IPS-18a (cell line): Measurements from ENCODE around the gene PIGV.

ENCODE experiments used
- H3K27ac ChIP-seq: one replicate; pipeline ENCODE4 v1.5.1; 2013; ENCODE audit warnings: low read length
- H3K27me3 ChIP-seq: one replicate; pipeline ENCODE4 v1.6.1; 2013; ENCODE audit warnings: mild to moderate bottlenecking, low read length; ENCODE audit not compliant: control insufficient read depth, insufficient read depth
- H3K36me3 ChIP-seq: one replicate; pipeline ENCODE4 v1.6.1; 2013; ENCODE audit warnings: low read depth, low read length; ENCODE audit not compliant: control insufficient read depth
- H3K4me1 ChIP-seq: one replicate; pipeline ENCODE4 v1.6.1; 2013; ENCODE audit warnings: low read depth, low read length; ENCODE audit not compliant: control insufficient read depth
- H3K4me3 ChIP-seq: one replicate; pipeline ENCODE4 v1.5.1; 2013; ENCODE audit warnings: low read length
- H3K9ac ChIP-seq: one replicate; pipeline ENCODE4 v1.6.1; 2013; ENCODE audit warnings: mild to moderate bottlenecking, low read length, moderate library complexity
- H3K9me3 ChIP-seq: one replicate; pipeline ENCODE4 v1.6.1; 2013; ENCODE audit warnings: low read depth, low read length; ENCODE audit not compliant: control insufficient read depth

Gene PIGV

DNA sequence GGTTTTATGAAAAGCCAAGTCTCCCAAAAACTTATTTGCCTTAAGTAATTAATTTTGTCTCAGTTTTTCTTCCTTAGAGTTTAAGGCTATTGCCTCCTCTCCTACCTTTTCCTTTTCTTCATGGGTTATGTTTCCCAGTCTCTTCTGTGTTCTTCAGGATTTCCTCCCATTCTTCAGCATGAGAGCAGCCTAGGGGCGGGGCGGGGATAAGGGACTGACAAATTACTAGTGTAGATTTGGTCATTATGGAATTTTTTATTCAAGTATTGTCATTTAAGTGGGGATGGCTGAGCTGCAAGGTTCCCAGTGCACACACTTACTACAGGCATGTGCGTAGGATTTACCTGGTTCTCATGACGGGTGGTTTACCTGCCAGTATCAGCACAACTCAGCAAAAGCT lies 35.2 kb upstream of the PIGV start:
- Histone ChIP-seq H3K4me1 (no peaks in the 10 kb centered on the region), H3K9me3 (no peaks in the 10 kb centered on the region), H3K36me3 (peaks cover 61% of the 10 kb centered on the region), H3K27me3 (no peaks in the 10 kb centered on the region), H3K9ac (no peak overlapping the region), H3K4me3 (no peak overlapping the region), H3K27ac (no peak overlapping the region)

GRCh38 chr1:26754086-26754874 lies 33.5 kb upstream of the PIGV start:
- Histone ChIP-seq H3K9me3 (no peaks in the 10 kb centered on the region), H3K27ac (no peak overlapping the region), H3K4me3 (no peak overlapping the region), H3K27me3 (no peaks in the 10 kb centered on the region), H3K9ac (no peak overlapping the region), H3K36me3 (peaks cover 64% of the 10 kb centered on the region), H3K4me1 (no peaks in the 10 kb centered on the region)

DNA sequence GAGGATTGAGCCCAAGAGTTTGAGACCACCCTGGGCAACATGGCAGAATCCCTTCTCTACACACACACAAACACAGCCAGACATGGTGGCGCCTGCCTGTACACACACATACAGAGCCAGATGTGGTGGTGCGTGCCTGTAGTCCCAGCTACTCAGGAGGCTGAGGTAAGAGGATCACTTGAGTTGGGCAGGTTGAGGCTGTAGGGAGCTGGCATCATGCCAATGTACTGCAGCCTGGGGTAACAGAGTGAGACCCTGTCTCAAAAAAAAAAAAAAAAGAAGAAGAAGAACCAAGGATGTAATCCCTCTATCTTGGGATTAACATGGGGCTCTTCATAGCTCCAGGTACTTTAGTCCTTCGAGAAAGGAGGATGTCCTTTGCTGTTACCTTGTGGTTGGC lies 29.4 kb upstream of the PIGV start:
- H3K27ac ChIP-seq: no peak overlapping the region

GRCh38 chr1:26759531-26759930 lies 28.2 kb upstream of the PIGV start:
- Histone ChIP-seq H3K9ac (no peak overlapping the region), H3K4me3 (no peak overlapping the region), H3K9me3 (no peaks in the 10 kb centered on the region), H3K27me3 (no peaks in the 10 kb centered on the region), H3K27ac (no peak overlapping the region), H3K36me3 (peaks cover 59% of the 10 kb centered on the region), H3K4me1 (no peaks in the 10 kb centered on the region)

More for the DNA sequence above, 29.4 kb upstream of the PIGV start:
- Histone ChIP-seq H3K4me3 (no peak overlapping the region), H3K27me3 (no peaks in the 10 kb centered on the region), H3K36me3 (peaks cover 61% of the 10 kb centered on the region), H3K4me1 (no peaks in the 10 kb centered on the region), H3K9me3 (no peaks in the 10 kb centered on the region), H3K9ac (no peak overlapping the region)

- H3K9ac ChIP-seq: no peak overlapping the region
- no peaks in the 10 kb centered on the region for H3K4me1 ChIP-seq
- no peak overlapping the region for H3K27ac ChIP-seq
- H3K4me3 ChIP-seq: no peak overlapping the region
- H3K9me3 ChIP-seq: no peaks in the 10 kb centered on the region
- no peaks in the 10 kb centered on the region for H3K27me3 ChIP-seq
- H3K36me3 ChIP-seq: peaks cover 60% of the 10 kb centered on the region
These were observed 26.5 kb upstream of the PIGV start for GRCh38 chr1:26761217-26761616.

DNA sequence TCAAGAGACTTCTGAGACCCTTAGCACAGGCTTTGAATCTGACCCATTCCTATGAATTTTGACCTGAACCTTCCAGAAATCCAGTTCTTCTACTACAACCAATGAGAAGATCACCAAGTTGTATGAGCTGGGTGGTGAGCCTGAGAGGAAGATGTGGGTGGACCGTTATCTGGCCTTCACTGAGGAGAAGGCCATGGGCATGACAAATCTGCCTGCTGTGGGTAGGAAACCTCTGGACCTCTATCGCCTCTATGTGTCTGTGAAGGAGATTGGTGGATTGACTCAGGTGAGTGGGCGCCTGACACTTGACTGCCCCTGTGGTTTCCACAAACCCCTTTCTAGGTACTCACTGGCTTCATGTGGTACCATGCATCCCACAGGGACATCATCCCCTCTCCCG lies 20.0 kb upstream of the PIGV start:
- H3K9ac ChIP-seq: no peak overlapping the region
- peaks cover 86% of the 10 kb centered on the region for H3K36me3 ChIP-seq
- H3K27ac ChIP-seq: no peak overlapping the region
- no peaks in the 10 kb centered on the region for H3K27me3 ChIP-seq
- no peaks in the 10 kb centered on the region for H3K4me1 ChIP-seq
- H3K9me3 ChIP-seq: no peaks in the 10 kb centered on the region
- H3K4me3 ChIP-seq: no peak overlapping the region

DNA sequence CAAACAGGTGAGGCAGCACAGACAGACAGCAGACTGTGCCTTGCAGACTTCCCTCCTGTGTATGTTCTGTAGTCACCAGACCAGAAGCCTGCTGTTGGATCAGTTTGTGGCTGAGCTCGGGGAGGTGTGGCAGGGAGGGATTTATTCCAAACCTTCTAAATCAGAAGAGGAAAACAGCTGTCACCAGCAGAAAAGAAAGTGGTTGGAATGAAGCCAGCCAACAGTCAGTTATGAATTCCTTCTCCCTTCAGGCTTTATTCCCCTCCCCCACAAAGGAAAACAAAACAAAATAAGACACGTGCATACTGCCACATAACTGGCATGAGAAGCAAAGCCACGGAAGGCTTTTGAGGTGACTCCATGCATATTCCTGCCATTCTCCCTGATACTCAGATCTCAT lies 19.0 kb upstream of the PIGV start:
- H3K27ac ChIP-seq: no peak overlapping the region
- no peaks in the 10 kb centered on the region for H3K9me3 ChIP-seq
- peaks cover 88% of the 10 kb centered on the region for H3K36me3 ChIP-seq
- no peaks in the 10 kb centered on the region for H3K27me3 ChIP-seq
- H3K9ac ChIP-seq: no peak overlapping the region
- no peaks in the 10 kb centered on the region for H3K4me1 ChIP-seq
- H3K4me3 ChIP-seq: no peak overlapping the region

DNA sequence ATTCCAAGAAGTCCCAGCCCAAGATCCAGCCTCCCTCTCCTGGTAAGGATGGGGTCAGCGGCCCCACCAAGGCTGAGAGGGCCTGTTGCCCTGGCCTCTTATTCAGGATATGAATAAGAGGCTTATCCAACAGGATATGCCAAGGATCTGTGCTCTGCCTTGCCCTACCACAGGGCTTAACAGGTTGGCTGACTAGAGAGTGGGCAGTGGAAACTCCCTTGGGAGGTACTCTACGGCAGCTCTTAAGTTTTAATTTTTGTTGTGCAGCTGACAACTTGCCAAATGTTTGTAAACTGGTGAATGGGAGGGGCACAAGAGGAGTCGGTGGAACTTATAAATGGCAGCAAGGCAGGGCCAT lies 16.5 kb upstream of the PIGV start:
- Histone ChIP-seq H3K36me3 (peaks cover 99% of the 10 kb centered on the region), H3K4me1 (no peaks in the 10 kb centered on the region), H3K27ac (no peak overlapping the region)

GRCh38 chr1:26771643-26772321 lies 16.0 kb upstream of the PIGV start:
- Histone ChIP-seq H3K9me3 (no peaks in the 10 kb centered on the region), H3K27me3 (no peaks in the 10 kb centered on the region), H3K4me1 (no peaks in the 10 kb centered on the region), H3K9ac (no peak overlapping the region), H3K4me3 (no peak overlapping the region), H3K36me3 (peaks cover 99% of the 10 kb centered on the region), H3K27ac (no peak overlapping the region)

More for the DNA sequence above, 16.5 kb upstream of the PIGV start:
- Histone ChIP-seq H3K9ac (no peak overlapping the region), H3K9me3 (no peaks in the 10 kb centered on the region), H3K4me3 (no peak overlapping the region), H3K27me3 (no peaks in the 10 kb centered on the region)

DNA sequence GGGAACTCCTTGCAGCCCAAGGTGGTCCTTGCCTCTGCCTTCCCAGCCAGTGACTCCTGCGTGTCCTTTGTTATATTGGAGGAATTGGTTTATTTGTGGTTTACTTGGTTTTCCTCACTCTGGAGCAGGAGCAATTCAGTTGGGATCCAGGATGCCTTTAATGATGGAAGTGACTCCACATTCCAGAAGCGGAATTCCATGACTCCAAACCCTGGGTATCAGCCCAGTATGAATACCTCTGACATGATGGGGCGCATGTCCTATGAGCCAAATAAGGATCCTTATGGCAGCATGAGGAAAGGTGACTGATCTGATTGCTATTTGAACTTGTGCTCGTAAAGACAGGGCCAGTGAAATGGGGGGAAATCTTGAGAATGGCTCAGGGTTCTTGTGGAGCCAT lies 15.1 kb upstream of the PIGV start:
- Histone ChIP-seq H3K27ac (no peak overlapping the region), H3K4me1 (no peaks in the 10 kb centered on the region), H3K36me3 (peaks cover 96% of the 10 kb centered on the region), H3K9ac (no peak overlapping the region), H3K9me3 (no peaks in the 10 kb centered on the region), H3K4me3 (no peak overlapping the region), H3K27me3 (no peaks in the 10 kb centered on the region)

GRCh38 chr1:26774462-26774861 lies 13.3 kb upstream of the PIGV start:
- no peak overlapping the region for H3K27ac ChIP-seq
- H3K36me3 ChIP-seq: peaks cover 96% of the 10 kb centered on the region
- no peaks in the 10 kb centered on the region for H3K4me1 ChIP-seq
- H3K9ac ChIP-seq: no peak overlapping the region
- no peaks in the 10 kb centered on the region for H3K9me3 ChIP-seq
- H3K4me3 ChIP-seq: no peak overlapping the region
- no peaks in the 10 kb centered on the region for H3K27me3 ChIP-seq

DNA sequence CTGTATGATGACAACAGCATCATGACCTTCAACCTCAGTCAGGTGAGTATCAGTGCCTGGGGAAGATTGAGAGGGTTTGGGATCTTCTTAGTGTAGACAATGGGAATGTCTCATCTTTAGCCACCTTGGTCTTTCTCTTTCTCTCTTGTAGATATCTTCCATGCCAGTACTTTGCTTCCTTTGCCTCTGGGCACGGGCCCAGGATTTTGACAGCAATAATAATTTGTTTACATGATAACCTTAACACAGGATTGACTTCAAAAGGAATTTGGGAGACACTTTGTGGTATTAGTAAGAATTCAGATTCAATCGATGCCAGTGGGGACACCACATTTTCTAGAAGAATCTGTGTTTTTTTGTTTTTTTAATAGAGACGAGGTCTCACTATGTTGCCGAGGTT lies 12.1 kb upstream of the PIGV start:
- no peak overlapping the region for H3K9ac ChIP-seq
- H3K36me3 ChIP-seq: peaks cover 97% of the 10 kb centered on the region
- H3K9me3 ChIP-seq: no peaks in the 10 kb centered on the region
- H3K27me3 ChIP-seq: no peaks in the 10 kb centered on the region
- H3K4me3 ChIP-seq: no peak overlapping the region
- no peaks in the 10 kb centered on the region for H3K4me1 ChIP-seq
- no peak overlapping the region for H3K27ac ChIP-seq
